IPS-18c (cell line): Measurements from ENCODE around the gene MARK2.

Experiments
- H3K4me3 ChIP-seq: 2 replicates; pipeline ENCODE4 v1.7.0; 2013; ENCODE audit warnings: low read depth, mild to moderate bottlenecking, low read length, moderate library complexity; ENCODE audit not compliant: insufficient read depth
- H3K9me3 ChIP-seq: one replicate; pipeline ENCODE4 v1.6.1; 2013; ENCODE audit warnings: mild to moderate bottlenecking, low read length, moderate library complexity; ENCODE audit not compliant: control insufficient read depth, insufficient read depth

Gene MARK2

DNA sequence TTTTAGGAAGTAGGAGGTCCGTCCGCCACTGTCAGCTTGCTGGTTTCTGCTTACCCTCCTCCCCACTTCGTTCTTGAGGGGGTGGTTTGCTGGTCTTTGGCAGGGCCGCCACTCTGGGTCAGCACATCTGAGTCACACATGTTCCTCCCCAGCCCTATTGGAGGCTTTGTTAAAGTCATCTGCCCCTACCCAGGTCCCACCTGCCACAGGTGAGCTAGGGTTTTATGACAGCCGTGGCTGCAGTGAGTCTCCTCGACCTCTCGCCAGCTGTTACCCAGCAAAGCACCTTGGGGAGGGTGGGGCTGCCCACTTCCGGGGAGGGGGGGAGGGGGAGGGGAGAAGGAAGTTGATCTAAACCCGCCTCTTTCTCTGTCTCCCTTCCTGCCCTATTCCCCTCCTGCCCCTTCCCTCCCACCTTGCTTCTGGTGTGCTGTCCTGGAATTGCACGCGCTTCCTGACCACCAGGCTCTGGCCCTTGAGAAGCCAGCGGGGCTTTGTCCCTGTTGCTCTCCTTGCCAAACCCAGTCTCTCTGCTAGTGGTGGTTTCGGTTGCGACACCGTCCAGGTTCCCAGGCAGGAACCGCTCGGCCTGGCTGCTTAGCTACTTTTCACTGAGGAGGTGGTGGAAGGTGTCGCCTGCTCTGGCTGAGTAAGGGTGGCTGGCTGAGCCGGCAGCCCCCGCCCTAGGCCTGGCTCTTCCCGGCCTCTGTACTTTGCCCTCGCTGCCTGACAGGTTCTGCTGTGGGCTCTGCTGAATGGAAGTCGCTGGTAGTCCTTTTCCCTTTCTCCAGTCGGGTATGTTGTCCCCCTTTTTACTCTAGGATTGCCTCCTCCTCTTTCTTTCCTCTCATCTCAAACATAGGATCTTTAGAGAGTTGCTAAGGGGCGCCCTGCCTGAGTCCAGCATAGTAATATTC lies 49.5 kb downstream of the MARK2 start:
- H3K9me3 ChIP-seq, result no peaks in the 10 kb centered on the region
- H3K4me3 ChIP-seq, result peak overlapping the region; percentile 16; the same call in 1 of the 2 replicates

DNA sequence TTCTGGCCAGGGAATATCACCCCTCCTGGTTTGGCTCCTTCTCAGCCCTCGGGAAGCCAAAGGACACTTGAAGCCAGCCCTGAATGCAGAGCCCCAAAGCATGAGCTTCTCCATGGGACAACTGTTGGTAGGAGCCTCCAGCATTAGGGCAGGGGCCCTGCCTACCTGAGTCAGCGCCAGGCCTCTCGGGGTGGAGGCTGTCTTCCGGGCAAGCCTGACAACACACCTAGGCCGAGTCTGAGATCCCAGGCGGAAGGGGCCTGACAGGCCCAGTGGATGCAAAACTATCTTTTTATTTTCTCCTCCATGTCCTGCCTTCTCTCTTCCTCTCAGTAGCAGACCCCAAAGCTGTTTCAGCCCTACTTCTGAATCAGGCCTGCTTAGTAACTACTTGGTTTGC lies 50.4 kb downstream of the MARK2 start:
- Histone ChIP-seq H3K9me3 (no peaks in the 10 kb centered on the region), H3K4me3 (no peak overlapping the region)

DNA sequence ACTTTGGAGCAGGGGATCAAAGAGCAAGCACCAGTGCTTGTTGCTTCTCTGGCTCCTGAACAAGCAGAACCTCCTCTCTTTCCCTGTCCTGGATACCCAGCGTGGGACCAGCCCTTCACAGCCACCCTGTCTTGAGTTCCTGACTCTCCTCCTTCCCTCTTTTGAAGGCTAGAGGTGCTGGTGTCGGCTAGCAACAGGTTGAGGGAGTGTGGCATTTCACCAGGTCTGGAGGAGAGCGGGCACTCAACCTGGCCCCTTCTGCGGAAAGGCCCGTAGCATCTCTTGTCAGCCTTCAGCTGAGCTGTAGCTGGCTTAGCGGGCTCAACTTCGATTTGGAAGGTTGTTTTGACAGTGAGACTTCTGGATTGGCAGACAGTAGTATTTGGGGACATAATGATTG lies 51.5 kb downstream of the MARK2 start:
- H3K4me3 ChIP-seq, result no peak overlapping the region
- no peaks in the 10 kb centered on the region for H3K9me3 ChIP-seq

DNA sequence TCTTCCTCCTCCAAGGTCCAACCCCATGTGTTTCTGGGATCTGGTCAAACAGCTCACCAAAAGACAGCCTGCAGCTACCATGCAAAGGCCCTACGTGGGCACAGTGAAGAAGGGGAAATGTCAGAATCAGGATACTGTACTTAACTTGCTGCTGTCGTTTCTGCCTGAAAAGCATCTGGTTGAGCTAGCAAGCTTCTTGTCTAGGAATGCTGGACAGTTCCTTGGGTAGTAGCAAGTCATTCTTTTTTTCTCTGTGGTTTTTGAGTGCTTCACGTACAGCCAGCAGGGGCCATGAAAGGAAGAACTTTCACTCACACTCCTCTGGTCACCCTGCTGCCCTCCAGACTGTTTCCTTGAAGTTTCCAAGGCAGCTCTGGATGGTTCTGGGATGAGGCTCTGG lies 53.3 kb downstream of the MARK2 start:
- Histone ChIP-seq H3K9me3 (no peaks in the 10 kb centered on the region), H3K4me3 (no peak overlapping the region)

DNA sequence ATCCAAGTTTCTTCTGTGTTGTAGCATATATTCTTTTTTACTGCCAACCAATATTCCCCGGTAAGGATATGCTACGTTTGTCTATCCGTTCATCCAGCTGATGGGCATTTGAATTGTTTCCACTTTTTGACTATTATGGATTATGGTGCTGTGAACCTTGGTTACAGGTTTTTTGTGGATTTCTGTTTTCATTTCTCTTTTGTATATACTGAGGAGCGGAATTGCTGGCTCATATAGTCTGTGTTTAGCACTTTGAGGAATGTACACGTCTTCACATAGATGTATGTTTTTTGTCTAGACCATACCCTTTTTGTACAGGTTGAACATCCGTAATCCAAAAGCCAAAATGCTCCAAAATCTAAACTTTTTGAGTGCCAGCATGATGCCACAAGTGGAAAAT lies 54.4 kb downstream of the MARK2 start:
- Histone ChIP-seq H3K4me3 (no peak overlapping the region), H3K9me3 (no peaks in the 10 kb centered on the region)

GRCh38 chr11:63896071-63896470 lies 57.2 kb downstream of the MARK2 start:
- no peaks in the 10 kb centered on the region for H3K9me3 ChIP-seq
- no peak overlapping the region for H3K4me3 ChIP-seq

DNA sequence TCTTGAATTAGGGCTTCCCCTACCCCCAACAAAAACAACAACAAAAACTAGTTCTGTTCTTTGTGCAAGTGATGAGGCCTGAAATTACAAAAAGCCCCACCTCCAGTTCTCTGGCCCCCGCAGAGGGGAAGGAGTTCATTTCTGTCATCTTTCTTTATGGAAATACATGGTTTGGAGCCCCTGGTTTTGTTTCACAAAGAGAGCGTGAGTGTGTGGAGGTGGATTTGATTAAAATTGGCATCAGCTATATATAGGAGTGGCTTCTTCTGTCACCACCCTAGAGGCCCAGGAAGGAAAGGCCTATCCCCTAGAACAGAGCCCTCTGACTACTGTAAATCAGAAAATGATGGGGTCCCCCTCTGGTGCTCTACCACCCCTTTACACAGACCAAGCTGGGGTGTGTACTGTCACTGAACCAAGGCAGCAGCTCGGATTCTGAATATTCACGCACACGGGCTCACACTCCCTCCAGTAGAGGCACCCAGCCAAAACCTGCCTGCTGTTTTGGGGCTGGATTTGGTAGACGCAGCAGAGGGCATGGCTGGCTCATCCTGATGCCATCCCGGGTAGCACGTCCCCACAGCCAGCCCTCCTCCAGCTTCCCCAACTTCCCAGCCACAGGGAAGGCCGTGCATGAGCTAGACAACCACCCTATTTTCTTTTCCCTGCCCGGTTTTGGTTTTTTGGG lies 58.7 kb downstream of the MARK2 start:
- Histone ChIP-seq H3K9me3 (no peaks in the 10 kb centered on the region), H3K4me3 (no peak overlapping the region)

DNA sequence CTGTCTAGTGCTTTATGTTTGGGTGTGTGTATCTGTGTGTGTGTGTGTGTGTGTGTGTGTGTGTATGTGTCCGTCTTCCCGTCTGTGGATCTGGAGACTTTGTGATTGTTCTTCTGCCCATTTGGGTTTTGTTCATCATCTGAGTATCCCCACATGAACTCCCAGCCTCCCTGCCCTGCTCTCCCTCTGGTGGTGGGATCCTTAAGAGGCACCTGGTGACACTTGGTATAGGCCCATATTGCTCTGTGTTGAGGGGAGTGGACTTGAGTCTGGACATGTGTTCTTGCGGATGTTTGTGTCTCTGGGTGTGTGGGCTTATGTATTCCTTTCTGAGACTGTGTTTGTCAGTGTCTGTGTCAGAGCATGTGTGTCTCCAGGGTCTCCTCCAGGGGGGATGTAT lies 62.8 kb downstream of the MARK2 start:
- H3K9me3 ChIP-seq, result no peaks in the 10 kb centered on the region
- no peak overlapping the region for H3K4me3 ChIP-seq

- H3K4me3 ChIP-seq, result no peak overlapping the region
- no peaks in the 10 kb centered on the region for H3K9me3 ChIP-seq
Measured at GRCh38 chr11:63903884-63904283, 65.0 kb downstream of the MARK2 start.

DNA sequence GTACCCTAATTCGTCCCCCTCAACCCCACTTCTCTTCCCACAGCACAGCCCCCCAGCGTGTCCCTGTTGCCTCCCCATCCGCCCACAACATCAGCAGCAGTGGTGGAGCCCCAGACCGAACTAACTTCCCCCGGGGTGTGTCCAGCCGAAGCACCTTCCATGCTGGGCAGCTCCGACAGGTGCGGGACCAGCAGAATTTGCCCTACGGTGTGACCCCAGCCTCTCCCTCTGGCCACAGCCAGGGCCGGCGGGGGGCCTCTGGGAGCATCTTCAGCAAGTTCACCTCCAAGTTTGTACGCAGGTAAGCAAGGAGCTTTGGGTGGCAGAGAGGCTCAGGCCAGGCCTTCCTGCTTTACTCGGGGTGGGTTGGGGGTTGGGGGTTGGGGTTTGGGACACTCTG lies 65.8 kb downstream of the MARK2 start:
- Histone ChIP-seq H3K9me3 (no peaks in the 10 kb centered on the region), H3K4me3 (no peak overlapping the region)

DNA sequence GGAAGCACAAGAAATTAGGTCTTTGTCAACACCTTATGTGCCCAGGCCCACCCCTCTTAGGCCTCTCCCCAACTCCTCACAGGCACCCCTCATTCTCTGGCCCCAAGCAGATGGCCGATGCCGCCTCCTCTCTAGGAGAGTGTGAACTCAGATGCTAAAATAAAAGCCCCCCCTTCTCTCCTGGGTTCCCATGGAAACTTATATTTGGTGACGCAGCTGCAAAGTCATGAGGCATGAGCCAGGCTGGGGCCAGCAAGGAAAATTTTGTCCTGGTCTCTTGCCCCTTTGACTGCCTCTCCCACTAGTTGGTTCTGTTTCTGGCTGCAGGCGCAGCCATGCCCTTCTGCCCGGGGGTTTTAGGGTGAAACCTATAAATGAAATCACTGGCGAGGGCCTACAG lies 66.3 kb downstream of the MARK2 start:
- Histone ChIP-seq H3K9me3 (no peaks in the 10 kb centered on the region), H3K4me3 (no peak overlapping the region)

DNA sequence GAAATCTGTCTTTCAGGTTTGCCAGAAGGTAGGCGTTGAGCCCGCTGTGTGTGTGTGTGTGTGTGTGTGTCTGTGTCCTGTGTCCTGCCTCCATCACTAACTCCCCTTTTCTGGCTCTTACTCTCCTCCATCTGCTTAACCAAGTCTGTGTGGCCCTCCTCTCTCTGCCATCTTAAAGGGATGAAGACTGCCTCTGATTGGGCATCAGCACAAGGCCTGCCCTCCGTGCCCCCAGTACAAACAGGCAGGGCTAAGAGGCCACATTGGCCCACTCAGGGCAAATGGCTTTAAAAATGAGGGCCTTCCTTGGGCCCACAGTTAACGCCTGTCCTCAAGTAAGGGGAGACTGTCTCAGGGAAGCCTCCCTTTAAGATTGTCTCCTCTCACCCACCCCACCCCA lies 67.2 kb downstream of the MARK2 start:
- no peaks in the 10 kb centered on the region for H3K9me3 ChIP-seq
- H3K4me3 ChIP-seq, result no peak overlapping the region

GRCh38 chr11:63906585-63906984 lies 67.7 kb downstream of the MARK2 start:
- Histone ChIP-seq H3K9me3 (no peaks in the 10 kb centered on the region), H3K4me3 (no peak overlapping the region)

- no peaks in the 10 kb centered on the region for H3K9me3 ChIP-seq
- no peak overlapping the region; the same call in 1 of the 2 replicates for H3K4me3 ChIP-seq
Measured at GRCh38 chr11:63907063-63907462, 68.2 kb downstream of the MARK2 start.

GRCh38 chr11:63907808-63908530 lies 69.1 kb downstream of the MARK2 start:
- Histone ChIP-seq H3K9me3 (no peaks in the 10 kb centered on the region), H3K4me3 (no peak overlapping the region)

DNA sequence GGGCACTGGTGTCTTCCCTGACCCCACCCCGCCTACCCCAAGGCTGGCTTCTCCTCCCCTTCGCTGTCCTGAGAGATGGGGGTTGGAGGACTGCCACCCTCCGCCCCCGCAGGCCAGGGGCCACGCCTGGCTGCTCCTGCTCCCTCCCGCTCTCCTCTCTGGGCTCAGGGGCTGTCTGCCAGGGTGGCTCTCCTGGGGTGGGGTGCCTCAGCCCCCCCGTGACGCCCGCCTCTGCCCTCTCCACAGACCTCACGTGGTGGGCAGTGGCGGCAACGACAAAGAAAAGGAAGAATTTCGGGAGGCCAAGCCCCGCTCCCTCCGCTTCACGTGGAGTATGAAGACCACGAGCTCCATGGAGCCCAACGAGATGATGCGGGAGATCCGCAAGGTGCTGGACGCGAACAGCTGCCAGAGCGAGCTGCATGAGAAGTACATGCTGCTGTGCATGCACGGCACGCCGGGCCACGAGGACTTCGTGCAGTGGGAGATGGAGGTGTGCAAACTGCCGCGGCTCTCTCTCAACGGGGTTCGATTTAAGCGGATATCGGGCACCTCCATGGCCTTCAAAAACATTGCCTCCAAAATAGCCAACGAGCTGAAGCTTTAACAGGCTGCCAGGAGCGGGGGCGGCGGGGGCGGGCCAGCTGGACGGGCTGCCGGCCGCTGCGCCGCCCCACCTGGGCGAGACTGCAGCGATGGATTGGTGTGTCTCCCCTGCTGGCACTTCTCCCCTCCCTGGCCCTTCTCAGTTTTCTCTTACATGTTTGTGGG lies 69.9 kb downstream of the MARK2 start:
- Histone ChIP-seq H3K9me3 (no peaks in the 10 kb centered on the region), H3K4me3 (no peak overlapping the region)
